HK-2 (cell line): Measurements from ENCODE around the gene ZNF214.
"Not testable (repeated sequence)": the region's sequence is repeated elsewhere in the genome, so short reads cannot be mapped to it uniquely, and the experiment has no call there.

Experiments
- DNase-seq: peaks from one replicate; pipeline ENCODE4 v3.0.0-alpha.2; 2018; ENCODE audit not compliant: unreplicated experiment

ZNF214 gene

DNA sequence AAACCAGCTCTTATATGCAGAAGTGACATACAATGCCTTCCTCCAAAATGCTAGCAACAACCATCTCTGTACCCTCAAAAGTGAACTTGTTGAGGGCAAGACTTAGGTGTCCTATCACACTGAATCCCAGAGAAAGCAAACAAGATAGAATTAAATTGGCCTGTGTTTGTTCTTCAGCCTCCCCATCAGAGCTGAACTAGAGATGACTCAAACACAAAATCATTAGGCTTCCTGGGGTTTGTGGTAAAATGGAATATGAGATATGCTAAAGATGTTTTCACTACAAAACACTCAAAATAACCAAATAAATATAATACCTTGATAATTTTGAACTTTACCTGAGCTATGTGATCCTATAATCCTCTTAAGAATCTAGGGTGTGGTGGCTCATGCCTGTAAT, 31.6 kb downstream of the ZNF214 start:
- no peak for DNase-seq

GRCh38 chr11:6986487-6986886, 33.7 kb downstream of the ZNF214 start:
- no peak for DNase-seq

- no peak for DNase-seq
Measured at GRCh38 chr11:6979365-6979764, 40.8 kb downstream of the ZNF214 start.

DNA sequence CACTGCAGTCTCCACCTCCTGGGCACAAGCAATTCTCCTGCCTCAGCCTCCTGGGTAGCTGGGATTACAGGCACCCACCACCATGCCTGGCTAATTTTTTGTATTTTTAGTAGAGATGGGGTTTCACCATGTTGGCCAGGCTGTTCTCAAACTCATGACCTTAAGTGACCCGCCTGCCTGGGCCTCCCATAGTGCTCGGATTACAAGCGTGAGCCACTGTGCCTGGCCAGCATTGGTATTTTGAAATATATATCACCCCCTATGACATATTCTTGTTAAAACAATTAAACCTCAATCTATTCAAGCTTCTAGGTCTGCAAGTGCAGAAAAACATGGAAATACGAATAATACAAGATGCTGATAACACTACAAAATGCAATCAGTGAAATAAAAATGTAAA, 50.3 kb downstream of the ZNF214 start:
- not testable (repeated sequence) for DNase-seq

GRCh38 chr11:6968816-6969215, 51.3 kb downstream of the ZNF214 start:
- no peak for DNase-seq

GRCh38 chr11:6962673-6963072, 57.5 kb downstream of the ZNF214 start:
- no peak for DNase-seq

GRCh38 chr11:6962141-6962540, 58.0 kb downstream of the ZNF214 start:
- DNase-seq: no peak

GRCh38 chr11:6954248-6954647, 65.9 kb downstream of the ZNF214 start:
- DNase-seq: not testable (repeated sequence)
